Hepatocyte (in vitro differentiated cells): ENCODE data around the gene PCNT.

ENCODE experiments used
- EZH2 ChIP-seq: fragments of 200-600 bp; sonication (generic); IDR thresholded peaks from 2 replicates; pipeline ENCODE4 v1.6.1; 2016; ENCODE audit warnings: antibody characterized with exemption, mild to moderate bottlenecking, borderline replicate concordance
- EZH2phosphoT487 ChIP-seq: fragments of 200-600 bp; sonication (generic); IDR thresholded peaks from one replicate; pipeline ENCODE4 v1.6.1; 2018; ENCODE audit warnings: antibody characterized with exemption, mild to moderate bottlenecking, low read depth, moderate library complexity; ENCODE audit not compliant: unreplicated experiment, severe bottlenecking
- TF ChIP-seq, protein P1 (sequence below): fragments of 200-600 bp; sonication (generic); IDR thresholded peaks from 2 replicates; pipeline ENCODE4 v1.5.1; 2016; ENCODE audit warnings: antibody characterized with exemption, mild to moderate bottlenecking; ENCODE audit not compliant: poor library complexity

DNA sequence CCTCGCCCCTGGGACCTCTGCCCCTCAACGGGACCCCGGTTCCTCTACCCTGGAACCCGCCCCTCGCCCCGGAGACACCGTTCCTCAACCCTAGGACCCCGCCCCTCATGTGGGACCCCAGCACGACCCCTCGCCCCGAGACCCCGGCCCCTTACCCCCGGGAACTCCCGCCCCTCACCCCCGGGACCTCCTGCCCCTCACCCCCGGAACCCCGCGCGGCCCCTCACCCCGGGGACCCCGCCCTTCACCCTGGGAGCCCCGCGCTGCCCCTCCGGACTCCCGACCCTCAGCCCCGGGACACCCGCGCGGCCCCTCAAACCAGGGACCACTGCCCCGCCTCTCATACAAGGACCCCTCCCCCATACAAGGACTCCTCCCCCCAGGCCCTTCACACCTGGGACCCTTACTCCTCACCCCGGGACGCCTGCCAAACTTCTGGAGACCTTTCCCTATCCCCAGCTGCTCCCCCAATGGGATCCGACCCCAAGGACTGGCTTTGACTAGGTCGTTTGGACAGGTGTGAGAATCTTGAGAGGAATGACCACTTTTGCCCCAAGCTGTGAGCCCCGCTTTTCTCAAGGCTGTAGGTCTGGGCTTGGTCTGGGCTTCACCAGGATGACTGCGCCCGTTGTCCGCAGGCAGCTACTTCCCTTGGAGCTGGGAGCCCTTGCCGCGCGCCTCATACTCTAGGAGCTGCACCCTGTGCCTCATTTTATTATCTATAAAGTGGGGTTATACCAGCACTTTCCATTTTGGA lies 135.6 kb downstream of the PCNT start:
- TF ChIP-seq, protein P1, sequence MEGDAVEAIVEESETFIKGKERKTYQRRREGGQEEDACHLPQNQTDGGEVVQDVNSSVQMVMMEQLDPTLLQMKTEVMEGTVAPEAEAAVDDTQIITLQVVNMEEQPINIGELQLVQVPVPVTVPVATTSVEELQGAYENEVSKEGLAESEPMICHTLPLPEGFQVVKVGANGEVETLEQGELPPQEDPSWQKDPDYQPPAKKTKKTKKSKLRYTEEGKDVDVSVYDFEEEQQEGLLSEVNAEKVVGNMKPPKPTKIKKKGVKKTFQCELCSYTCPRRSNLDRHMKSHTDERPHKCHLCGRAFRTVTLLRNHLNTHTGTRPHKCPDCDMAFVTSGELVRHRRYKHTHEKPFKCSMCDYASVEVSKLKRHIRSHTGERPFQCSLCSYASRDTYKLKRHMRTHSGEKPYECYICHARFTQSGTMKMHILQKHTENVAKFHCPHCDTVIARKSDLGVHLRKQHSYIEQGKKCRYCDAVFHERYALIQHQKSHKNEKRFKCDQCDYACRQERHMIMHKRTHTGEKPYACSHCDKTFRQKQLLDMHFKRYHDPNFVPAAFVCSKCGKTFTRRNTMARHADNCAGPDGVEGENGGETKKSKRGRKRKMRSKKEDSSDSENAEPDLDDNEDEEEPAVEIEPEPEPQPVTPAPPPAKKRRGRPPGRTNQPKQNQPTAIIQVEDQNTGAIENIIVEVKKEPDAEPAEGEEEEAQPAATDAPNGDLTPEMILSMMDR: no peak
- TF ChIP-seq EZH2phosphoT487 (no peak), EZH2 (no peak)
